Left ventricle myocardium inferior (tissue), 1 donor: Measurements from ENCODE around the gene BUD23. TPM values are rescaled to one million over a fixed set of nuclear protein-coding genes. Genes with fewer than 3 reads are reported as not detected.

Source experiments
- DNase-seq: peaks from one replicate; pipeline ENCODE4 v3.0.0-alpha.2; 2020
- H3K27ac ChIP-seq: fragments of 200-600 bp; replicated peaks from 2 replicates; pipeline ENCODE4 v1.8.0; 2021
- H3K27me3 ChIP-seq: fragments of 200-600 bp; 2 replicates; pipeline ENCODE4 v1.8.0; 2021; ENCODE audit warnings: low read depth
- H3K36me3 ChIP-seq: fragments of 200-600 bp; 2 replicates; pipeline ENCODE4 v1.8.0; 2021
- H3K4me1 ChIP-seq: fragments of 200-600 bp; 2 replicates; pipeline ENCODE4 v1.8.0; 2021
- H3K4me3 ChIP-seq: fragments of 200-600 bp; 2 replicates; pipeline ENCODE4 v1.8.0; 2021; ENCODE audit warnings: mild to moderate bottlenecking, moderate library complexity
- H3K9me3 ChIP-seq: fragments of 200-600 bp; replicated peaks from 2 replicates; pipeline ENCODE4 v1.8.0; 2021
- CTCF ChIP-seq: fragments of 200-600 bp; IDR thresholded peaks from 2 replicates; pipeline ENCODE4 v1.8.0; 2021; ENCODE audit warnings: antibody characterized with exemption, mild to moderate bottlenecking, borderline replicate concordance
- intact Hi-C: fragments of 100-400 bp; cut with micrococcal nuclease; formaldehyde crosslinking; loops from one replicate; pipeline ENCODE4 v1.11.0; 2022
- total RNA-seq: library from RNA; stranded (reverse); fragmentation: NEBNext Ultra II Directional; extraction: Animal tissue kit (Norgen Biotek cat#: 25700); gene quantifications from one replicate; pipeline ENCODE4 v1.2.1, GENCODE V29; 2021
- donor health status: DM: no; HTN: yes; CAD: no; lungs with severe emphysema.

The BUD23 gene
- total RNA-seq, 1 donor from 2014 or later: 65.0 TPM

- Histone ChIP-seq H3K36me3 (peaks cover 59% of the 10 kb centered on the region), H3K9me3 (no peaks in the 10 kb centered on the region), H3K4me3 (no peak overlapping the region), H3K4me1 (no peaks in the 10 kb centered on the region), H3K27ac (no peak overlapping the region), H3K27me3 (no peaks in the 10 kb centered on the region)
- intact Hi-C loops: no loop called here
- DNase-seq: no peak
- no peak for TF ChIP-seq CTCF
These were observed 16.1 kb downstream of the BUD23 start for GRCh38 chr7:73699370-73700068.

DNA sequence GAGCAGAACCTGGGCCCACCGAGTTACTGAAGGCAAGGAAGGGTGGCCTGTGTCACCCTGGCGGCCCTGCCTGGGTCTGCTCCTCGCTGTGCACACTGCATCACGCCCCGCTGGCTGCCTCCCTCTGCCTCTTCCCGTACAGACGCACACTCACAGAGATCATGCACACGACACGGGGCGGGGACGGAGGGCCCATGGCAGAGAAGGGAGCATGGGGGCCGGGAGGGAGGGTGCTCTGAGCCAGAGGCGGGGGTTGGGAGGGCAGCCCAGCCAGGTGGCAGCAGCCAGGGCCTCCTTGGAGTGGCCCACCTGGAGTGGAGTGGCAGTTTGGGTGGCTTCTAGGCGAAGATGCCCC, 16.6 kb downstream of the BUD23 start:
- TF ChIP-seq CTCF: no peak
- Histone ChIP-seq H3K27ac (no peak overlapping the region), H3K36me3 (peaks cover 53% of the 10 kb centered on the region), H3K4me3 (no peak overlapping the region), H3K9me3 (no peaks in the 10 kb centered on the region), H3K4me1 (no peaks in the 10 kb centered on the region), H3K27me3 (no peaks in the 10 kb centered on the region)
- intact Hi-C loops: no loop called here
- DNase-seq: no peak

GRCh38 chr7:73700581-73701134, 17.3 kb downstream of the BUD23 start:
- TF ChIP-seq CTCF: no peak
- Histone ChIP-seq H3K27ac (no peak overlapping the region), H3K4me3 (no peak overlapping the region), H3K36me3 (peaks cover 47% of the 10 kb centered on the region), H3K4me1 (no peaks in the 10 kb centered on the region), H3K9me3 (no peaks in the 10 kb centered on the region), H3K27me3 (no peaks in the 10 kb centered on the region)
- intact Hi-C loops: no loop called here
- no peak for DNase-seq

GRCh38 chr7:73701357-73701995, 18.1 kb downstream of the BUD23 start:
- DNase-seq: no peak
- H3K27me3 ChIP-seq: no peaks in the 10 kb centered on the region
- no peak overlapping the region for H3K27ac ChIP-seq
- peak; percentile 60 for TF ChIP-seq CTCF
- H3K9me3 ChIP-seq: no peaks in the 10 kb centered on the region
- H3K4me1 ChIP-seq: no peaks in the 10 kb centered on the region
- intact Hi-C loops: no loop called here
- H3K4me3 ChIP-seq: no peak overlapping the region
- peaks cover 39% of the 10 kb centered on the region for H3K36me3 ChIP-seq

DNA sequence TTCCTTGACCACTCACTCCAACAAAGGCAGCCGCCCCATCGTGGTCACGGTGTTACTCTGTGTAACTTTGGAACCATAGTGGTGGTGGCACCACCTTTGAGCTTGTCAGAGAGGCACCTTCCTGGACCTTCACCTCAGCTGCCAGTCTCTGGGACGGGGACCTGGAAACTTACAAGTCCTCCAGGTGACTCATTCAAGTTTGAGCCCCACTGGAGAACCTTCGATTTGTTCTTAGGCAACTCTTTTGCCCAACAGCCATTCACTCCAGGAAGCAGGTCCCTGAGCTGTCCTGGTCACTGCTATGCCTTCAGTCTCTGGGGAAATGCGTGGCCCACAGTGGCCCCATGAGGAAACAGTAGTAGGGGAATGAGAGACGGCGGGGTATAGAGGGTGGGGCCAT, 18.8 kb downstream of the BUD23 start:
- no peak for DNase-seq
- Histone ChIP-seq H3K4me3 (no peak overlapping the region), H3K27ac (no peak overlapping the region), H3K36me3 (peaks cover 32% of the 10 kb centered on the region), H3K27me3 (no peaks in the 10 kb centered on the region), H3K4me1 (no peaks in the 10 kb centered on the region), H3K9me3 (no peaks in the 10 kb centered on the region)
- intact Hi-C loops: no loop called here
- no peak for TF ChIP-seq CTCF
